ENCODE data around the gene PRMT5.
"Not testable (repeated sequence)": the region's sequence is repeated elsewhere in the genome, so short reads cannot be mapped to it uniquely, and the experiment has no call there.

The PRMT5 gene

GRCh38 chr14:22932146-22932545, 3.0 kb upstream of the PRMT5 start:
- DNase-seq (ENCODE audit: low read depth in 2 of 2) = no peak

GRCh38 chr14:22929961-22930364, 787 bp upstream of the PRMT5 start:
- DNase-seq (ENCODE audit: low read depth in 2 of 2) = no peak

DNA sequence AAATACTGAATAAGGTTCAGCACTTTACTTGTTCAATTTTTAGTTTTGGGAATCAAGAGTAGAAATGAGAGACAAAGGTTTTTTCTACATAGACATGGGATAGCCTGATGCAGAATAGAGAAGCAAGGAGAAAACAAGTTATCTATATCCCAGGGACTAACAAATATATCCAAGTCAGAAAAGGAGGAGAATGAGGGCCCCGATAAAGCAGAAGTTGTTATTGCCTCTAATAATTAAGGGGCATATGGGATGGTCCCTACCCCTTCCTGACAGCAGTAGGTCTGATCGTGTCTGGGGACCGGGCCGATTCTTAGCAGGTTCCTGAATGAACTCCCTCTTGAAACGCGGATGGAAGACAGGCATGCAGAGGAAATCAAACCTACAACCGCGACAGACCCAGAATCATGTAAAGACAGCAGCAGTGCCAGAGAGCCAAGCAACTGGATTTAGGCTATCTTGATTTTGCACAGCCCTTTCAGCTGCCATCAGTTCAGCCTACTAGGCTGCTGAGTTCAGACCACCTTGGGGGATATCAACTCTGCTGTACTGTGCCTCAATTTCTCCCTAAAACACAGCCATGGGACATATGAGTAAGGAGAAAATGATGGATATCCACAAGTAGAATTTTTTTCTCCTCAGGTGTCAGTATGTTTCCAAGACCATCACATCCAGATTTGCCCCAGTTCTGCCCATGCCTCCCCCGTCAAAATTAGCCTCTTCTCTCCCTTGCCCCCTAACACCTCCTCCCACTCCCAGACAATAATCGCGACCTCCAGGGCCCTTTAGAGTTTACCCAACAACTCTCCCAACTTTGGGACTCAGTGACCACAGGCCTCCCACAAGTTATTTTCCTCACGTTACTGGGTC, 706 bp downstream of the PRMT5 start:
- DNase-seq (ENCODE audit: low read depth in 2 of 2) = no peak

- DNase-seq (ENCODE audit: low read depth in 2 of 2) = no peak
Measured at GRCh38 chr14:22926316-22926715, 2.9 kb downstream of the PRMT5 start.

GRCh38 chr14:22925513-22925912, 3.7 kb downstream of the PRMT5 start:
- no peak for DNase-seq (ENCODE audit: low read depth in 2 of 2)

DNA sequence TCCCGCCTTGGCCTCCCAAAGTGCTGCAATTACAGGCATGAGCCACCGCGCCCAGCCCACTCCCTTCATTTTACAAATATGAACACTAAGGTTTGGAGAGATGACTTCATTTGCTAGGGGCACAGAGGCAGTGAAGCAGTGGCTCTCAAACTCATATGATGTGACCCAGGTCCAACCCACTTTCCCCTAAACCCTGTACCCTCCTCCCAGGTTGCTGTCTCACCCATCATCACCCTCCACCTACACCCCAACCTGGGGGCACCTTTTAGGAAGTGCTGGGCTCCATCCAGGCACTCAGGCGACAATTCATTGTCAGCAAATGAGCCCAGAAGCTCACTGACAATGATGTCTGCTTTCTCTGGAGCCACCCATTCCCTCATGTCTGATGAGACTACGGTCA, 5.4 kb downstream of the PRMT5 start:
- DNase-seq (ENCODE audit: low read depth in 2 of 2) = no peak

DNA sequence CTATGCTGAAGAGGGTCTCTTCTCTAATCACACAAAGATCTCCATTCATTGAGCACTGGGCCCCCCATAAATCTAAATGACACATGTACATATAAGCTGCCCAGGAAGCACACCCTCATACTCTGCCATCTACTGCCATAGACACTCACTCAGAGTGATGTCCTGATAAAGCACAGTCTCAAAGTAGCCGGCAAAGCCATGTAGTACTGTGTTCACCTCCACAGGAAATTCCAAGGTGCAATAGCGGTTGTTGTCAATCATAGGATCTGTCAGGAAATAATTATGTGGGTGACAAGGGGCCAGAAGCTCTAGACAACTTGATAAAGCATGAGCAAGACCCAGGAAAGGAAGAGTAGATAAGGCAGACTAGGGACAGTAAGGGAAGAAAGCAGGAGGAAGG, 6.9 kb downstream of the PRMT5 start:
- no peak for DNase-seq (ENCODE audit: low read depth in 2 of 2)

DNA sequence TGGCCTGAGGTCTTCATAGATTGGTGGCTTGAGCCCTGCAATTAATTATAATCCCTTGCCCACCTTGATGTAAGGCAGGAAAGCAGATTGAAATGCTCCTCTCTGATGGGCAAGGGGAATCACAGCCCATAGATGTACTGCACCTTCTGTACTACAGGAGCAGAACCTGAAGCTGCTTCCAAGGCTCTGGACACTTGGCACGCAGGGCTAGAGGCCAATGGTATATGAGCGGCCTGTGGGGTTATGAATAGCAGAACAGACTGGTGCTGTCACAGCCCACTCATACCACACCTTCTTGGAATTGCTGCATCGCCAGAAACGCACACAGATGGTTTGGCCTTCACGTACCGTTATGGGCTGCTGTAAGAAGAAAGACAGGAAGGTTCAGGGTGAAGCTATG, 8.5 kb downstream of the PRMT5 start:
- no peak for DNase-seq (ENCODE audit: low read depth in 2 of 2)

DNA sequence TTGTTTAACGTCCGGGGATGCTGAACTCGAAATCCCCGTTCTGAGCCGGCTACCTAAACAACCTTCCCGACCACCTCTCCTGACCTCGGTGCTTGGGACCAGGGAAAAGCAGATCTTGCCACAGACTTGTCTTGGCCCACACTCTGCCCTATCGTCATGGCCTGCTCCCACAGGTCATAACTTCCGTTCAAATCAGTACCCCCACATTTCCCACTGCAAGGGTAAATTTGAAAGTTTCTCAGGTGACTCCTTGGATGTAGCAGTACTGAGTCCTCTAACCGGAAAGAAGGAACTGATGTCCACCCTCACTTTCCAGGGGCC, 9.6 kb downstream of the PRMT5 start:
- no peak for DNase-seq (ENCODE audit: low read depth in 2 of 2)

DNA sequence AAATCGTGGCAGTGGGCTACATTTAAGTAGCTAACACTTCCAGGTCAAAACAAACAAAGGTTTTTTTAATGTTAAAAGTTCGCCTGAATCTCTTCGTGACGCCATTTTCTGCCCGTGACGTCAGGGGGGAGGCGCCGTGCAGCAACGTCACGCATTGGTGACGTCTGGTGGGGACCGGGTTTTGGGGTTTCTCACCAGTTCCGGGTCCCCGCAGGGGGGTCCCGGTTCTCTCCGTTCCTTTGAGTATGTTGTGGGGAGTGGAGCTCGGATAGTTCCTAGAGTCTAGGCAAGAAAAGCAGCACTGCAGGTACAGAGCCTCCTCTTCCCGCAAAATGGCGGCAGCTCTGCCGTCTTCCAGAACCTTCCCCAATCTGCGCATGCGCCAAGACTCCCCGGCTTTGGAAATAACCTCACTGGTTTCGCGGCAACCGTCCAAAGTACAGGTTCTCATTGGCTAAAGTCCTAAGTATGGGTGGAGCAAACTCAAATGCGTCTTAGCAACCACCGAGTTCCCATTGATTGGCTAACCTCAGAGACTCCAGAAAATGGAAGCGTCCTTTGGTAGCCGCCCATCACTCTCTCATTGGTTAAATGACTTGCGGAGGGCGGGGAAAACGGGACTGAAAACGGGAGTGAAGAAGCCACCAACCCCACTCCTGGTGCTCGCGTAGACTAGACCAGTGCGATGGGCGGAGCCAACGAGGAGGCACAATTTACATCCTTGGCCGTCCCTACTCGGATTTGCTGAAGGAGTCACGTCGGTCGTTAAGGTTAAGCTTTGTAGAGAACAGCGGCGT, 10.2 kb downstream of the PRMT5 start, which contains the start of gene RBM23:
TSS of gene RBM23 (minus strand) at position 346 of the 797 bp plus-strand sequence.
- DNase-seq (ENCODE audit: low read depth in 2 of 2) = peak; percentile 98 to 100

DNA sequence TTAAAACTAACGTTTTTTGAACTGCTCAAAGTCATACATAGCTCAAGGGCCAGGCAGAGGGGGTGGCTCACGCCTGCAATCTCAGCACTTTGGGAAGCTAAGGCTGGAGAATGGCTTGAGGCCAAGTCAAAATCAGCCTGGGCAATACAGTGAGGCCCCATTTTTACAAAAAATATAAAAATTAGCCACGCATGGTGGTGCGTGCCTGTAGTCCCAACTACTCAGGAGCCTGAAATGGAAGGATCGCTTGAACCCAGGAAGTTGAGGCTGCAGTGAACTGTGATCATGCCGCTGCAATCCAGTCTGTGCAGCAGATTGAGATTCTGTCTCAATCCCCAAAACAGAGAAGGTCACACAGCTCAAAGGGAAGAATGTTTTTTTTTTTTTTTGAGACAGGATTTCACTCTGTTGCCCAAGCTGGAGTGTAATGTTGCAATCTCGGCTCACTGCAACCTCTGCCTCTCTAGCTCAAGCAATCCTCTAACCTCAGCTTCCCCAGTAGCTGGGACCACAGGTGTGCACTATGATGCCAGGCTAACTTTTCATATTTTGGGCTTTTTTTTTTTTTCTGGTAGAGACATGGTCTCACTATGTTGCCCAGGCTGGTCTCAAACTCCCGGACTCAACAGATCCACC, 13.2 kb downstream of the PRMT5 start:
- no peak for DNase-seq (ENCODE audit: low read depth in 2 of 2)

GRCh38 chr14:22914836-22915235, 14.3 kb downstream of the PRMT5 start:
- not testable (repeated sequence) for DNase-seq (ENCODE audit: low read depth in 2 of 2)

GRCh38 chr14:22910916-22911315, 18.3 kb downstream of the PRMT5 start:
- DNase-seq (ENCODE audit: low read depth in 2 of 2) = no peak

DNA sequence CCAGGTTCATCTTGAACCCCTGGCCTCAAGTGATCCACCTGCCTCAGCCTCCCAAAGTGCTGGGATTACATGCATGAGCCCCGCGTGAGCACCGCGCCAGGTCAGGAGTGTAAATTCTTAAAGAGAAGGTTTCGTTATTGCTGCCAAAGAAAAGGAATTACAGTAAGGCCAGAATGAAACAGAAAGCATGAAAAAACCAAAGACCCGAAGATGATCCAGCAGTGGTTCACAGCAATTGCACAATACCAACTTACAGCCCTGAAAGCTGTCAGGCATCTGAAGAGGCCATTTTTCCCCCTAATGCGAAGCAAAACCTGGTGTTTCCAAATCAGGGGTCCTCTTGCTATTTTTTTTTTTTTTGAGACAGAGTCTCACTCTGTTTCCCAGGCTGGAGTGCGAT, 20.6 kb downstream of the PRMT5 start:
- DNase-seq (ENCODE audit: low read depth in 2 of 2) = no peak

- no peak for DNase-seq (ENCODE audit: low read depth in 2 of 2)
Measured at GRCh38 chr14:22907429-22907828, 21.7 kb downstream of the PRMT5 start.

DNA sequence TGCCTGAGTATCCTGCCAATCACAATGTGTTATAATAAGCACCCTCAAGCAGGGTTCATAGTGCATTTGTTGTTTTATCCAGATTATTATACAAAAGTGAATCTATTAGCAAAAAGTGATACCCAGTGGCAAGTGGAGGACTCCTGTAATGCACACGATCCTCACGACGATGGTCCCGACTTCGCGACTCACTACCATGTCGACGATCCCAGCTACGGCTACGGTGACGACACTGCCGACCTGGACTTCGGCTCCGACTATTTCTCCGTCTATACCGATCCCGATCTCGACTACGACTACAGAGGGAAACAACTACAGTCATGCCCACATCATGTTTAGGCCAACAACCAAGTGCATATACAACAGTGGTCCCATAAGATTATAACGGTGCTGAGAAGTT, 23.1 kb downstream of the PRMT5 start:
- no peak for DNase-seq (ENCODE audit: low read depth in 2 of 2)

DNA sequence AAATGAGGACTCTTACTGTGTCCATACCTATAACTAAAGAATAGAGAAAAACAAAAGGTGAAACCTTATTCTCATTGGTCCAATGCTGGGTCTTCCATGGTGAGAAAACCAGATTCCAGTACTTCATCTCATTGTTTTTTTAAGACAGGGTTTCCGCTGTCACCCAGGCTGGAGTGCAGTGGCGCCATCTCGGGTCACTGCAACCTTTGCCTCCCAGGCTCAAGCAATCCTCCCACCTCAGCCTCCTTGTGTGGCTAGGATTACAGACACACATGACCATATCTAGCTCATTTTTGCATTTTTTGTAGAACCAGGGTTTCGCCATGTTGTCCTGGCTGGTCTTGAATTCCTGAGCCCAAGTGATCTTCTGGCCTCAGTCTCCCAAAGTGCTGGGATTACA, 23.5 kb downstream of the PRMT5 start:
- no peak for DNase-seq (ENCODE audit: low read depth in 2 of 2)

DNA sequence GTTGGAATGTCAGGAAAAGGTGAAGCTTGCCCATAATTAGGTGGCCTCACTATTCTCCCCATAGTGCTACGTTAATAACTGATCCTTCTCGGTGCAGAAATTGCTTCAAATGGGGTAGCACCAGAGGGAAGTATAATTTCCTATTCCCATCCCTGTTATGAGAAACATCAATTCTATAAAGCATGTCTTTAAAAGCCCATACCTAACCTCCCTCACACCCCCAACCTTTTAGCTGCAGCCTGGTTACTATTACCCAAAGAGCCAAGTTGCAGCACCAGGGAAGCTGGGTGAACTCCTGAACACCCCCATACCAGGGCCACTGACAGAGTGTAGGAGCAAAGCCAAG, 25.5 kb downstream of the PRMT5 start:
- no peak for DNase-seq (ENCODE audit: low read depth in 2 of 2)

GRCh38 chr14:22901799-22902198, 27.4 kb downstream of the PRMT5 start:
- no peak for DNase-seq (ENCODE audit: low read depth in 2 of 2)

DNA sequence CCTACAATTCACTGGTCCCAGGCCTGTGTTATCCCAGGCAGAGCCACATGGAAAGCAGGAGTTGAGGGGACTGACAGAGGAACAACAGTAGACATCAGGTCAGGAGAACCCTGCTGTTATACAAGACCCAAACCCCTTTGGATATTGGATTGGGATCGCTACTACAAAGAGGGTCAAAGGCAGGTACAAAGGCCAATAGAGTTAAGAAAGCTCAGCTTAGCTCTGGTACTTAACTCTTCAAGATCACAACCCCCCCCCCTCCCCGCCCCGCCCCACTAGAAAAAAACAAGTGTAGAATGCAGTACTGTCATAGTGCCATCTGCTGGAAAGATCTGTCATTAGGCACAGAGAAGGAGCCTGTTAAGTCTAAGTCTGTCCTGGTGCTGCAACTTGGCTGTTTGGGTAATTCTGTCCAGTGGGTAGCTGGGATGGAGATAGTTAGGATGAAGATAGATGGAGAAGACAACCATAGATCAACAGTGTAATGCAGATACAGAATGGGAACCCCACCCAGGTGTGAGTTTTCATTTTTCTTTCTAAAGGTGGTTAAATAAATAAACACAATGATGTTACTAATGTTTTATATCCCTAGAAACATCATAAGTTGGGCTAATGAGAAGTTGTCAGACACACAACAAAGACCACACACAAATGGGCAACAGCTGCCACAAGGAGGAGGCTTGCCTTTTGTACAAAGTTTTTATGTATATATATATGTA, 28.9 kb downstream of the PRMT5 start:
- no peak for DNase-seq (ENCODE audit: low read depth in 2 of 2)

DNA sequence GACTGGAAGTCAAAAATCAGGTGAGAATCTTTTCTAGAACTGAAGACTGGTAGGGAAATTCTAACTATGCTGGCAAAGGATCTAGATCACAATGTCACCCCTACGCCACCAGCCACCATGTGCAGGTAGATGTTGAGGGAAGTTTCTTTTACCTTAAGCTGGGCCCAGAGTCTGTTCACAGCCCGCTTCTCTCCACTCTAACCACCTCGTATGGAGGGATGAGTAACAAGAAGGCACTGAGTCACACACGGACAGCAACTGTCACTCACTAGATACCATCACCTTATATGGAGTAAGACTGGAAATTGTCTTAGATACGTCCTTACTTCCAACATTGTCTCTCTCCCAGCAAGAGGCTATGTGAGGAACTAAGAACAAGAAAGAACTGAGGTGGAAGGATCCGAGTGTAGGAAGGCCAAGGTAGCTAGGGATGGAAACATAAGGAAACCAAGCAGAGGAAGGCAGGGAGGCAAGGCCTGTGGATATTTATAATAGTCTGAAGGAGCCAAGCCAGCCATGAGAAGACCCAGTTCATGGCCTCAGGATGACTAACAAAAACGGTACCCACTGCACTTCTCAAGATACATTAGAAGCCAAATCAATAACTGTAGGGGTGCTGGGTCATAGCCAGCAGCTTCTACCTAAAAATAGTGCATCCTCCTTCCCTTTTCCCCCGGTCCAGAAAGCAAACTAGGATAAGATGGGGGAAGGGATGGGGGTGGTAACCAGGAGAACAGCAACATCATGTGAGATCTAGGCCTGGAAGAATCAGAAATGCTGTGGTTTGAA, 30.7 kb downstream of the PRMT5 start:
- no peak for DNase-seq (ENCODE audit: low read depth in 2 of 2)
